Psoas muscle (tissue), 8 donors: ENCODE results near the gene OR4D1. TPM values are rescaled to one million over a fixed set of nuclear protein-coding genes. Genes with fewer than 3 reads are reported as not detected.

Experiments
- ATAC-seq, 4 donors: fragments of 200-7000 bp; cut with Tn5 transposase; one replicate each; pipeline ENCODE4 v1.9.1; 2020; ENCODE audit warnings: moderate library complexity in 3 of 4, mild to moderate bottlenecking in 2 of 4
- DNase-seq, 2 donors: peaks; one replicate each; pipeline ENCODE4 v3.0.0-alpha.2; 2020
- H3K27ac ChIP-seq: fragments of 200-600 bp; one replicate; pipeline ENCODE4 v1.8.0; 2022
- H3K27me3 ChIP-seq, 3 donors: fragments of 200-600 bp in 1 of 3; one replicate each; pipeline versions ENCODE4 v1.6.1 to v1.8.0; 2013 to 2022; ENCODE audit warnings: low read length in 2 of 3, mild to moderate bottlenecking in 2 of 3, moderate library complexity in 1 of 3; ENCODE audit not compliant: insufficient read depth in 3 of 3
- H3K36me3 ChIP-seq, 2 donors: fragments of 200-600 bp in 1 of 2; one replicate each; pipeline versions ENCODE4 v1.6.1 to v1.8.0; 2013 to 2022; ENCODE audit warnings: low read depth in 1 of 2, mild to moderate bottlenecking in 1 of 2, moderate library complexity in 1 of 2; ENCODE audit not compliant: insufficient read depth in 1 of 2
- H3K4me1 ChIP-seq: fragments of 200-600 bp; one replicate; pipeline ENCODE4 v1.8.0; 2022
- H3K4me3 ChIP-seq: fragments of 200-600 bp; one replicate; pipeline ENCODE4 v1.8.0; 2022; ENCODE audit warnings: mild to moderate bottlenecking
- H3K9me3 ChIP-seq: fragments of 200-600 bp; one replicate; pipeline ENCODE4 v1.8.0; 2022
- CTCF ChIP-seq: fragments of 200-600 bp; IDR thresholded peaks from one replicate; pipeline ENCODE4 v1.8.0; 2022; ENCODE audit warnings: antibody characterized with exemption
- WGBS, 3 donors: extraction: QIAGEN DNeasy Blood & Tissue Kit; methylation state at CpG; one replicate each; pipeline versions ENCODE4 v1.1.6 to v1.1.7; 2013; 5-methylcytosine and 5-hydroxymethylcytosine counted together
- intact Hi-C, 2 donors: fragments of 100-400 bp; cut with DNase I; formaldehyde crosslinking; loops; one replicate each; pipeline versions ENCODE4 v1.11.0 to v1.14.2; 2022
- polyA plus RNA-seq, 3 donors: library from polyadenylated mRNA; stranded (reverse); fragments of 200-250 nt; gene quantifications; one replicate each; pipeline ENCODE4 v1.2.3, GENCODE V29; 2013
- total RNA-seq, 4 donors: library from RNA; stranded (reverse); fragmentation: NEBNext Ultra II Directional in 2 of 4; extraction: Animal tissue kit (Norgen Biotek cat#: 25700) in 2 of 4; gene quantifications; one replicate each; pipeline versions ENCODE4 v1.2.1 to v1.2.4, GENCODE V29; 2021 to 2023
- donor health status: healthy with polysubstance abuse.
- donor health status: DM: no; HTN: no; CAD: no; lungs with moderate emphysema.
- donor health status: Bipolar disorder and iron deficiency.
- donor health status: healthy.
- donor health status: DM: yes; HTN: yes; CAD: no.
- donor health status: DM: no; HTN: no; CAD: no.
- donor health status: DM: no; HTN: no; CAD: no.
- donor health status: DM: yes; HTN: yes; CAD: no.

Gene OR4D1
- total and polyA plus RNA-seq, 7 donors, result 0.03 TPM; not detected in 5

DNA sequence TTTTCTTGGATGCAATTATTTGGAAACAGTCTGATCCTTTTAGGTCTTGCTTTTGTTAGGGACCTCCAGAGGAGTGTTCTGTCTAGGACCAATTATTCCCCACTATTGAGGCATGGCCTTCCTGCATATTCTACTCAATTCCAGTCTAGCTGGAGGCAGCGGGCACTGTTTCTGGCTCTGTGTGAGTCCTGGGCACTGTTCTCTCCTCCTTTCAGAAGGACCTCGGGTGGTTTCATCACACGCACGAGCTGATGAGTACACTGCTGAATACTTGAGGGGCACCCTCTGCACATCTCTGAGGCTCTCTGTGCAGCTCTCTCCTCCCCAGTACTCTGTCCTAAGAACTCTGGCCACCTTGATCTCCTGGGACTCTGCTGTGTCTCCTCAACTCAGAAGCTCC lies 34.2 kb upstream of the OR4D1 start:
- Histone ChIP-seq H3K36me3 (no peaks in the 10 kb centered on the region), H3K4me1 (no peaks in the 10 kb centered on the region), H3K4me3 (no peak overlapping the region), H3K9me3 (no peaks in the 10 kb centered on the region), H3K27ac (no peak overlapping the region), H3K27me3 (peaks cover 0 to 4% (median 0%) of the 10 kb centered on the region in 3 donors)
- DNase-seq (no peak), ATAC-seq (no peak)
- intact Hi-C loops, result loop anchor here (5.0 to 10.0 kb wide), 3 partner anchors 107 to 979 kb away; partner anchors contain the start of genes MRPS23 (in 1 of the 2) and SRSF1 (in 1 of the 2)
- 69 to 80% (median 79%) methylated on average over 4 of the region's 4 CpGs for WGBS, 3 donors
- TF ChIP-seq CTCF, result no peak

DNA sequence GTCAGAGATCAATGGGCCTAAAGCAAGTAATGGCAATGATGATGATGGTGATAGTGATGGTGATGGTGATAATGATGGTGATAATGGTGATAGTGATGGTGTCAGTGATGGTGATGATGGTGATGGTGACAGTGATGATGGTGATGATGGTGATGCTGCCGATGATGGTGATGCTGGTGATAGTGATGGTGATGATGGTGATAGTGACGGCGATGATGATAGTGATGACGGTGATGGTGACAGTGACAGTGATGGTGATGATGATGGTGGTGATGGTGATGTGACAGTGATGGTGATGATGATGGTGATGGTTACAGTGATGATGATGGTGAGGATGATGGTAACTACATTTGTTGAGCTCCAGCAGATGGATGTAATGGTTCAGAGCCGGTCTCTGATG lies 30.8 kb upstream of the OR4D1 start:
- no peak for DNase-seq
- WGBS, 3 donors, result 89 to 94% (median 94%) methylated on average over 5 of the region's 5 CpGs

DNA sequence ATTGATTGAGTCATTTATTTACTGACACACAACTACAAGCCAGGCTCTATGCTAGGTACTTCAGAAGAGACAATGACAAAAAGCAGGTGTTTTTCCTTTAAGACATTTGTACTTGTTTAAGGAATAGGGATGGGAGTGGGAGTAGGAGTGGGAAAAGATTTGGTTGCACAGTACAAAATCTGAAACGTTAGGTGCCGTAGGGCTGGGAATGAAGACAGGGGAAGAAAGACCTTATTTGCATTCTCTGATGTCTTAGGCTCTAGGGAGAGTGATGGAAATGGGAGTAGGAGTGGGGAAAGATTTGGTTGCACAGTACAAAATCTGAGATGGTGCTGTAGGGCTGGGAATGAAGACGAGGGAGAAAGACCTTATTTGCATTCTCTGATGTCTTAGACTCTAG lies 28.7 kb upstream of the OR4D1 start:
- no peak for TF ChIP-seq CTCF
- no peak for DNase-seq
- H3K4me1 ChIP-seq, result no peaks in the 10 kb centered on the region
- no peaks in the 10 kb centered on the region for H3K9me3 ChIP-seq
- H3K4me3 ChIP-seq, result no peak overlapping the region
- H3K27ac ChIP-seq, result no peak overlapping the region
- 51 to 62% (median 60%) methylated on average over 3 of the region's 3 CpGs for whole genome bisulfite sequencing, 3 donors
- ATAC-seq, result no peak
- intact Hi-C loops, result loop anchor here (5.0 to 10.0 kb wide), 4 partner anchors 112 to 985 kb away; partner anchors contain the start of genes MRPS23 (in 1 of the 2) and SRSF1 (in 1 of the 2)
- H3K36me3 ChIP-seq, result no peaks in the 10 kb centered on the region
- H3K27me3 ChIP-seq, result peaks cover 0 to 4% (median 0%) of the 10 kb centered on the region in 3 donors

More for the DNA sequence above, 30.8 kb upstream of the OR4D1 start:
- no peak for TF ChIP-seq CTCF
- Histone ChIP-seq H3K4me3 (no peak overlapping the region), H3K4me1 (no peaks in the 10 kb centered on the region), H3K9me3 (no peaks in the 10 kb centered on the region), H3K27me3 (peaks cover 0 to 4% (median 0%) of the 10 kb centered on the region in 3 donors), H3K36me3 (no peaks in the 10 kb centered on the region), H3K27ac (no peak overlapping the region)
- intact Hi-C loops, result loop anchor here (5.0 to 10.0 kb wide), 4 partner anchors 110 to 983 kb away; partner anchors contain the start of genes MRPS23 (in 1 of the 2) and SRSF1 (in 1 of the 2)
- ATAC-seq, result no peak

- ATAC-seq, result peak in 2 of 4 donors; percentile 38 to 58
- Histone ChIP-seq H3K36me3 (no peaks in the 10 kb centered on the region), H3K27ac (no peak overlapping the region), H3K9me3 (no peaks in the 10 kb centered on the region), H3K4me3 (no peak overlapping the region), H3K4me1 (no peaks in the 10 kb centered on the region), H3K27me3 (peaks cover 0 to 4% (median 0%) of the 10 kb centered on the region in 3 donors)
- WGBS, 3 donors, result 18 to 23% (median 21%) methylated on average over 7 of the region's 7 CpGs
- DNase-seq, result no peak
- no peak for TF ChIP-seq CTCF
- intact Hi-C loops, result no loop called here
These were observed 27.9 kb upstream of the OR4D1 start for GRCh38 chr17:58120195-58120822.
